ENCODE measurements around the gene PGAM5. TPM values are rescaled to one million over a fixed set of nuclear protein-coding genes. Genes with fewer than 3 reads are reported as not detected.
"Not testable (repeated sequence)": the region's sequence is repeated elsewhere in the genome, so short reads cannot be mapped to it uniquely, and the experiment has no call there.

The PGAM5 gene
- total and polyA plus RNA-seq, 2 experiments from 2014 or later = 17.6 to 27.2 TPM

- Histone ChIP-seq H3K36me3 (replicated peaks; ENCODE audit: insufficient read depth, low read depth) (no peaks in the 10 kb centered on the region), H3K9me3 (ENCODE audit: low read depth) (no peaks in the 10 kb centered on the region), H3K79me2 (peaks cover 59% of the 10 kb centered on the region), H3K4me2 (no peak overlapping the region), H2AFZ (no peak overlapping the region), H3K27ac (no peak overlapping the region), H3K4me1 (ENCODE audit: insufficient read depth) (no peaks in the 10 kb centered on the region), H3K4me3 (no peak overlapping the region), H4K20me1 (ENCODE audit: insufficient read depth, poor library complexity, severe bottlenecking) (peaks cover 9% of the 10 kb centered on the region), H3K9me2 (replicated peaks; ENCODE audit: insufficient read depth) (no peaks in the 10 kb centered on the region), H3K27me3 (no peaks in the 10 kb centered on the region)
- 97% methylated on average over 22 of the region's 22 CpGs for WGBS (ENCODE audit: low lambda C conversion rate, missing lambda C conversion rate)
- TF ChIP-seq, protein P1, sequence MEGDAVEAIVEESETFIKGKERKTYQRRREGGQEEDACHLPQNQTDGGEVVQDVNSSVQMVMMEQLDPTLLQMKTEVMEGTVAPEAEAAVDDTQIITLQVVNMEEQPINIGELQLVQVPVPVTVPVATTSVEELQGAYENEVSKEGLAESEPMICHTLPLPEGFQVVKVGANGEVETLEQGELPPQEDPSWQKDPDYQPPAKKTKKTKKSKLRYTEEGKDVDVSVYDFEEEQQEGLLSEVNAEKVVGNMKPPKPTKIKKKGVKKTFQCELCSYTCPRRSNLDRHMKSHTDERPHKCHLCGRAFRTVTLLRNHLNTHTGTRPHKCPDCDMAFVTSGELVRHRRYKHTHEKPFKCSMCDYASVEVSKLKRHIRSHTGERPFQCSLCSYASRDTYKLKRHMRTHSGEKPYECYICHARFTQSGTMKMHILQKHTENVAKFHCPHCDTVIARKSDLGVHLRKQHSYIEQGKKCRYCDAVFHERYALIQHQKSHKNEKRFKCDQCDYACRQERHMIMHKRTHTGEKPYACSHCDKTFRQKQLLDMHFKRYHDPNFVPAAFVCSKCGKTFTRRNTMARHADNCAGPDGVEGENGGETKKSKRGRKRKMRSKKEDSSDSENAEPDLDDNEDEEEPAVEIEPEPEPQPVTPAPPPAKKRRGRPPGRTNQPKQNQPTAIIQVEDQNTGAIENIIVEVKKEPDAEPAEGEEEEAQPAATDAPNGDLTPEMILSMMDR (IDR thresholded peaks at IDR 0.05; ENCODE audit: poor library complexity) = no peak
- TF ChIP-seq EZH2 (IDR thresholded peaks at IDR 0.05; ENCODE audit: borderline replicate concordance) = no peak
- TF ChIP-seq EZH2phosphoT487 (IDR thresholded peaks at IDR 0.05; ENCODE audit: low read depth, severe bottlenecking, unreplicated experiment) = no peak
- no peak for DNase-seq (ENCODE audit: low spot score)
Observed at GRCh38 chr12:132747896-132748295, 37.3 kb downstream of the PGAM5 start.

DNA sequence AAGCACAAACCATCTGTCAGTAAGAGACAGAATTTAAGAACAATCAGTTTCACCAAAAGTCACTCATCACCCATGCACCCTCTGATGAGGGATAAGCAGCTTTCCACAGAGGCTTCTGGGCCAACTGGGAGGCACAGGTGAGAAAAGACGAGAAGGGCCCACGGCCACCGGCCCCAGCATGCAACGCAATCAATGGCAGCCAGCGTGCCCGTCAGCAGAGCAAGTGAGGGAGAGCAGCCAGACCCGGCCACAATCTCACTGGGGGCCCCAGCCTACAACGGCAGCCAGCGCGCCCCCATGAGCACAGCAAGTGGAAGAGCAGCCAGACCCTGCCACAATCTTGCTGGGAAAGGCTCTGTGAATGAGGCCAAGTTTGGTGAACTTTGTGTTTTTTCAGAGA is 37.7 kb downstream of the PGAM5 start:
- DNase-seq (ENCODE audit: low spot score) = no peak
- 90% methylated on average over 8 of the region's 10 CpGs for WGBS (ENCODE audit: low lambda C conversion rate, missing lambda C conversion rate)
- no peaks in the 10 kb centered on the region for H3K9me2 ChIP-seq (replicated peaks; ENCODE audit: insufficient read depth)
- no peaks in the 10 kb centered on the region for H3K9me3 ChIP-seq (ENCODE audit: low read depth)
- H3K4me3 ChIP-seq = no peak overlapping the region
- peaks cover 9% of the 10 kb centered on the region for H4K20me1 ChIP-seq (ENCODE audit: insufficient read depth, poor library complexity, severe bottlenecking)
- peaks cover 59% of the 10 kb centered on the region for H3K79me2 ChIP-seq
- H2AFZ ChIP-seq = no peak overlapping the region
- H3K27me3 ChIP-seq = no peaks in the 10 kb centered on the region
- no peaks in the 10 kb centered on the region for H3K36me3 ChIP-seq (replicated peaks; ENCODE audit: insufficient read depth, low read depth)
- no peak overlapping the region for H3K27ac ChIP-seq
- H3K4me2 ChIP-seq = no peak overlapping the region
- TF ChIP-seq EZH2phosphoT487 (IDR thresholded peaks at IDR 0.05; ENCODE audit: low read depth, severe bottlenecking, unreplicated experiment) (no peak), EZH2 (IDR thresholded peaks at IDR 0.05; ENCODE audit: borderline replicate concordance) (no peak)
- TF ChIP-seq, protein P1 (IDR thresholded peaks at IDR 0.05; ENCODE audit: poor library complexity) = no peak
- no peaks in the 10 kb centered on the region for H3K4me1 ChIP-seq (ENCODE audit: insufficient read depth)

GRCh38 chr12:132753670-132754069 is 43.0 kb downstream of the PGAM5 start:
- not testable (repeated sequence) for H3K9me3 ChIP-seq (ENCODE audit: low read depth); H3K4me3 ChIP-seq; H3K36me3 ChIP-seq (replicated peaks; ENCODE audit: insufficient read depth, low read depth); H3K4me1 ChIP-seq (ENCODE audit: insufficient read depth); DNase-seq (ENCODE audit: low spot score); H3K27me3 ChIP-seq; H3K9me2 ChIP-seq (replicated peaks; ENCODE audit: insufficient read depth); H3K4me2 ChIP-seq; H2AFZ ChIP-seq; H3K27ac ChIP-seq
- Histone ChIP-seq H3K79me2 (peaks cover 86% of the 10 kb centered on the region), H4K20me1 (ENCODE audit: insufficient read depth, poor library complexity, severe bottlenecking) (peaks cover 25% of the 10 kb centered on the region)
- WGBS (ENCODE audit: low lambda C conversion rate, missing lambda C conversion rate) = 97% methylated on average over 7 of the region's 7 CpGs

DNA sequence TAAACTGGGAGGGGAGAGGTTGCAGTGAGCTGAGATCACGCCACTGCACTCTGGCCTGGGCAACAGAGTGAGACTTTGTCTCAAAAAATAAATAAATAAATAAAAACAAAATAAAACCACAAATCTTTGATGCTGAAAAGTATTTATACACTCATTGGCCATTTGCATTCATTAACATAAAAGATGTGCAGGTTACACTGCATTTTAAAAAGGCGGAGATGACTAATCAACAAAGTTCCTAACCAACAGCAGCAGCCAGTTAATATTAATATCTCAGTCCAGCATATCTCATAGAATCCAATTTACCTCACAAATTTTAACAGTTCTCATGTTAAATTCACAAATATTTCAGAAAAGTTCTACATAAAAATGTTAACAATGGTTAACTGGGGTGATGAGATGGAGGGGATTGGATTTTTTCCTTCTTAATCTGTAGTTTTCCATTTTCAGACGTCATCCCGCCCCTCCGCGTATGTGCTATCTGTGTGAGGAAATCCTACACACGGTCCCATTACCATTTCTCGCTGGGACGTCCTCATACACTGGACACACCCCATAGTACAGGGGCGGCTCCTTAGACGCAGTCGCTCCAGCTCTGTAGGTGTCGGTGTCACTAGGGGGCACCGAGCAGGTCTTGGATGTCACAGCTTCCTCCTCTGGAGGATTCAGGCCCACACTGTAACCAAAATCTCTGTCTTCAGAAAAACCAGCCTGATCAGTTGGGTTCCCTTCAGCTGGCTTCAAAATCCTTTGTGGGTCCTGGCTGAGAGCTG is 43.7 kb downstream of the PGAM5 start:
- peaks cover 32% of the 10 kb centered on the region for H4K20me1 ChIP-seq (ENCODE audit: insufficient read depth, poor library complexity, severe bottlenecking)
- no peak overlapping the region for H3K4me3 ChIP-seq
- no peak overlapping the region for H3K27ac ChIP-seq
- TF ChIP-seq, protein P1 (IDR thresholded peaks at IDR 0.05; ENCODE audit: poor library complexity) = no peak
- TF ChIP-seq EZH2 (IDR thresholded peaks at IDR 0.05; ENCODE audit: borderline replicate concordance) (no peak), EZH2phosphoT487 (IDR thresholded peaks at IDR 0.05; ENCODE audit: low read depth, severe bottlenecking, unreplicated experiment) (no peak)
- 94% methylated on average over 14 of the region's 14 CpGs for WGBS (ENCODE audit: low lambda C conversion rate, missing lambda C conversion rate)
- H3K36me3 ChIP-seq (replicated peaks; ENCODE audit: insufficient read depth, low read depth) = no peaks in the 10 kb centered on the region
- peaks cover 92% of the 10 kb centered on the region for H3K79me2 ChIP-seq
- no peaks in the 10 kb centered on the region for H3K9me2 ChIP-seq (replicated peaks; ENCODE audit: insufficient read depth)
- no peak overlapping the region for H2AFZ ChIP-seq
- H3K27me3 ChIP-seq = no peaks in the 10 kb centered on the region
- DNase-seq (ENCODE audit: low spot score) = no peak
- H3K4me1 ChIP-seq (ENCODE audit: insufficient read depth) = peaks cover 2% of the 10 kb centered on the region
- H3K4me2 ChIP-seq = no peak overlapping the region
- H3K9me3 ChIP-seq (ENCODE audit: low read depth) = no peaks in the 10 kb centered on the region

DNA sequence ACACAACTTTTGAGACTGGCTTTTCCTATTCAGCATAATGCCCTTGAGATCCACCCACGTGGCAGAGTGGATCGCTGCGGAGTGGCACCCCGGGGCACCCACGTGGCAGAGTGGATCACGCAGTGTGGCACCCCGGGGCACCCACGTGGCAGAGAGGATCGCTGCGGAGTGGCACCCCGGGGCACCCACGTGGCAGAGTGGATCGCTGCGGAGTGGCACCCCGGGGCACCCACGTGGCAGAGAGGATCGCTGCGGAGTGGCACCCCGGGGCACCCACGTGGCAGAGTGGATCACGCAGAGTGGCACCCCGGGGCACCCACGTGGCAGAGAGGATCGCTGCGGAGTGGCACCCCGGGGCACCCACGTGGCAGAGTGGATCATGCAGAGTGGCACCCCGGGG is 48.2 kb downstream of the PGAM5 start:
- not testable (repeated sequence) for H3K4me1 ChIP-seq (ENCODE audit: insufficient read depth); H3K4me2 ChIP-seq; H3K36me3 ChIP-seq (replicated peaks; ENCODE audit: insufficient read depth, low read depth); H3K9me3 ChIP-seq (ENCODE audit: low read depth); H3K27me3 ChIP-seq; H3K4me3 ChIP-seq; H3K27ac ChIP-seq; DNase-seq (ENCODE audit: low spot score); H2AFZ ChIP-seq; H3K9me2 ChIP-seq (replicated peaks; ENCODE audit: insufficient read depth)
- WGBS (ENCODE audit: low lambda C conversion rate, missing lambda C conversion rate) = 93% methylated on average over 7 of the region's 28 CpGs
- Histone ChIP-seq H3K79me2 (peaks cover 81% of the 10 kb centered on the region), H4K20me1 (ENCODE audit: insufficient read depth, poor library complexity, severe bottlenecking) (peaks cover 42% of the 10 kb centered on the region)
